Lung microvascular endothelial cell (primary cell): Measurements from ENCODE around the gene SLC6A12. TPM values are rescaled to one million over a fixed set of nuclear protein-coding genes. Genes with fewer than 3 reads are reported as not detected.

Source experiments
- DNase-seq, 2 donors: peaks; one replicate each; pipeline versions ENCODE4 v3.0.0 to v3.0.0-alpha.2; 2010; ENCODE audit warnings: low read depth in 2 of 2
- total RNA-seq: library from RNA; depleted of rRNA; stranded (reverse); fragments of >200 nt; gene quantifications from 2 replicates; pipeline ENCODE4 v1.2.1, GENCODE V29; 2014

Gene SLC6A12
- total RNA-seq, 1 donor from 2014 or later: not detected

DNA sequence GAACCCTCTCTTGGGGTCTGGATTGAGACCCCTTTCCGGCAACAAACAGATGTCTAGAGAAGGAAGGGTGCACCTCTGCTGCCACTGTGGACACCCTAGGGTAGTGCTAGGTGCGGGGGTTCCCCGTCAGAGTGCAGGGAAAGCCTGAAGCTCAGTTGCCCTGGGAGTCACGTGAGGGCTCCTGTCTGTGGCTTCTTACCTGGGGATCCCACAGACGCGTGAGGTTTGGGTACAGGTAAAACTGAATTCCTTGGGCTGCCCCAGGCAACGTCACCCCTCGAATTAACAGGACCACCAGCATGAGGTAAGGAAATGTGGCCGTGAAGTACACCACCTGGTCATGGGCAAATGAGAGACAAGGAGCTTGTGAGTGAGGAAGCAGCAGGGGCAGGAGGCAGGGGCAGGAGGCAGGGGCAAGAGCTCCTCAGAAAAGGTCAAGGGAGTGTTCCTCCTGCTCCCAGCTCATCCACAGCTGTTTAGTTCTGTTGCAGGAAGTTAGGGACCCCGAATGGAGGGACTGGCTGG lies 21.0 kb upstream of the SLC6A12 start:
- no peak for DNase-seq

DNA sequence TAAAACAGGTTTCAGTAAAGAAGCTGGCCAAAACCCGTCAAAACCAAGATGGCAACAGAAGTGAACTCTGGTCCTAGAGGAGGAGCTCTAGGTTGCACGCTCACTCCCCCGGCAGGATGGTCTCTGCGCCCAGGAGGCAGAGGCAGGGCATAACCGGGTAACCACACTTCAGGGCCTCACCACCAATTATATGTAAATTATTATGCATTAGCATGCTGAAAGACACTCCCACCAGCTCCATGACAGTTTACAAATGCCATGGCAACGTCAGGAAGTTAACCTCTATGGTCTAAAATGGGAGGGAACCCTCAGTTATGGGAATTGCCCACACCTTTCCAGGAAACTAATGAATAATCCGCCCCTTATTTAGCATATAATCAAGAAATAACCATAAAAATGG lies 20.1 kb upstream of the SLC6A12 start:
- no peak for DNase-seq

DNA sequence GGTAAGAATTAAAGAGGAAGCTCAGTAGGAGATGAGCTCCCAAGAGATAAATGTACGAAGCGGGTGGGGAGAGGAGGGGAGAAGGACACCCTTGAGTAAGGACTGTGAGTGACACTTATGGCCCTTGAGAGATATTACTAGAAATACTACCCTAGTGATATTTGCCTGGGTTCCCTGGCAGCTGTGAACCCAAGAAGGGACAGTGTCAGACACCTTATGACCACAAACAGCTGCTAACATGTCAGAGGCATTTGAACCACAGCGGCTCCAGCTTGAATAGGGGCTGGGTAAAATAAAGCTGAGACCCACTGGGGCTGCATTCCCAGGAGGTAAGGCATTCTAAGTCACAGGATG lies 19.6 kb upstream of the SLC6A12 start:
- DNase-seq: no peak

DNA sequence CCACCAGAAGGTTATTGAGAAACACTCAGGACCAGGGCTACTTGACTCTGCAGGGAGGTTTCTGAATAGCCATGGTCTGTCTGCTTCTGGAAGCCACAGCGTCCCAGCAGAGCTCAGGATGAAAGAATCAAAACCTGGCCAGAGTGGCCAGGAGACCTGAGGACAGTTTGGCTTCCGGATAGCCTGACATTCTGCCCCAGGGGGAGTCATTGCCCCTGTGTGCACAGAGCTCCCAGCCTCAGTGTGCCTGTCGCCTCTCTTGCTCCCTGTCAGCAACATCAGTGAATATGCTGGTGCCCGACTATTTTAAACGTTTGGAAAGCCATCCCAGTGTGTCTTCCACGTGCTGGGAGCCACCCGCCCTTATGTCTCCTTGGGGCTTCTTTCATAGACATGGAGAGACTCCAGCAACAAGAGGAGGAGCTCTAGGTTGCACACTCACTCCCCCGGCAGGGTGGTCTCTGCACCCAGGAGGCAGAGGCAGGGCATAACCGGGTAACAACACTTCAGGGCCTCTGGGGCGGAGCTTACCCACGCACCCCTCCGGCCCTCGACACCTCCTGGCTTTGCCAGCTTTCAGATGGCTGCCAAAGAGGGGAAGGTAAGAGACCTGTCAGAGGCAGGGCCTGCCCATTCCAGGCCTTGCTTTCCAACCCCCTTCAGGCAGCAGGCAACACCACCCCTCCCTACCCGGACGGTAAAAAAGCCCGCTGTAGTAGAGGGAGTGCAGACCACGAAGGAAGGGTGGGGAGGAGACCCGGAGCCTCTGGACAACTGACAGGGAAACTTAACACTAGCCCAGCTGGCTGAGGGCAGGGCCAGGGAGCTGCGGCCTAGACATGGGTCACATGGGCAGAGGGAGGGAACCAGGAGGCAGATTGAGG lies 19.0 kb upstream of the SLC6A12 start:
- DNase-seq: no peak

DNA sequence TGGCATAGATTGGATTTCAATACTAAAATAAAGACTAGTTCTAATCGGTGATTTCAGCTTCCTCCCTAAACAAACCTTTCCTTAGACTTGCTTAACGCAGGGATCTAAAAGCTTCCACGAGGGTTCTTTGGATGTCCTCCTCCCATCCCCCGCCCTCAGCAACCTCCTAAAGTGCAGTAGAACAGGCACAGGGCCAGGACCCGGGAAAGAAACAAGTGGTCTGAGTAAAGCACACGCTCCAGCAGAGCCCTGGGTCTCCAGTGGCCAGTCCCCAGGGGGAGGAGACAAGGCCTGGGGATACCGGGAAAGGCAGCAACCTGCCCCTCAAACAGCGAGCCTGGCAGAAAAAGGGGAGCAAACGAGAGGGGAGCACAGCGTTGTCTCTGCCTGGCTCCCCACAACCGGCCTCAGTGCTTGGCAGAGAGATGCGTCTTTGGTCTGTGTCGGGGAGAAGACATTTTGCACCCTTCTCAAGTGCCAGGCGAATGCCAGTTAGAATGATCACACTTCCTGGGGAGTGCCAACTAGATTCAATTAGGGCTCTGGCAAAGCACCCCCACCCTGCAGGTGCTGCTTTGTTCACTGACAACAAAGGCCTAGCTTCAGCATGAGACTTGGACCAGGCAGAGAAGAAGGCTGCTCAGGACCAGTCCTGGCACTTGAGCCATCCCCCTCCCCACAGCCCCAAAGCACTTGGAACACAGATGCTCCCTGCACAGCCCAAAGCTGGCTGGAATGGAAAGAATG lies 17.1 kb upstream of the SLC6A12 start:
- no peak for DNase-seq

DNA sequence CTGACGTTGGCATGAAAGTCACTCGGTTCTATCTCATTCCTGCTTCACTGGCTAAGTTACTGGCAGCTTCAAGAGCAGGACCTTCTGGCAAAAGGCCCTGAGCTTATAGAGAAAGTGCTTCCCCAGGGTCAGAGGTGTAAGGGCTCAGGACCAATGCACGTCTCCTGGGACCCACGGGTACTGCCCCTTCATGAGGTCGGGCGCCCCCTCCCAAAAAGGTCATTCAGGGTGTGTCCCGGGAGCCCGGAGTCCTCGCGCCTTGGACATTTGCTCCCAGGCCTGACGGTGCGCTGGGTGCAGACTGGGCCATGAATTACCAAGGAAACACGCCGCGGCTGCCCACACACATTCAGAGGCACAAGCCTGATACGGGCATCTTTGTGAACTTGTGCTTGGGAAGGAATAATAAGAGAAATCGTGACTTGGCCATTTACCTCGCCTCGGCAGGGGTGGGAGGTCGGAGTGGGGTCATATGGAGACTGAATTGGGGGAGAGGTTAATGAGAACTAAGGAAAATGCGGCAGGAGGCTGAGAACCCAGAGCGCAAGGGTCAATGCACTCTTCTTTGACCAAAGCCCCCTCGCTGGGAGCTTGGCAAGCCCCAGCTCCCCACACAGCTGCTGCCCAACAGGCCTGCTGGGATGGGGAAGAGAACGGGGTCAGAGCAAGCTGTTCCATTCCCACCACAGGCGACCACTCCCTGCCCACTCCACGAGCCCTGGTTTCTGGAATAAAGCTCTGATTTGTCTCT lies 15.7 kb upstream of the SLC6A12 start:
- no peak for DNase-seq

DNA sequence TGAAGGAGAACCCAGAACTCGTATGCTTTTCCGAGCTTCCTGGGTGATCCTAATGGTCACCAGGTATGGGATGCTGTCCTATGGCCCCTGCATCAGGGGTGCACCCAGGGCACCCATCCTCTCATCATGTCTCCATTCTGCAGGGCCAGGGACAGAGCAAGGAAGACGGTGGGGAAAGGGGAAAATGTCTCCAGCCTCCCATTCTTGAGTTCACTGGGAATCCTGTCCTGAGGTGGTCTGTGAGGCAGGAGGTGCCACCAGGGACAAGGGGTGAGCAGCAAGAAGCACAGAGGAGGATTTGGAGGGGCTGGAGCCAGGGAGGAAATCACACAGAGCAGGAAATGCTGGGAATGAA lies 14.9 kb upstream of the SLC6A12 start:
- no peak for DNase-seq

DNA sequence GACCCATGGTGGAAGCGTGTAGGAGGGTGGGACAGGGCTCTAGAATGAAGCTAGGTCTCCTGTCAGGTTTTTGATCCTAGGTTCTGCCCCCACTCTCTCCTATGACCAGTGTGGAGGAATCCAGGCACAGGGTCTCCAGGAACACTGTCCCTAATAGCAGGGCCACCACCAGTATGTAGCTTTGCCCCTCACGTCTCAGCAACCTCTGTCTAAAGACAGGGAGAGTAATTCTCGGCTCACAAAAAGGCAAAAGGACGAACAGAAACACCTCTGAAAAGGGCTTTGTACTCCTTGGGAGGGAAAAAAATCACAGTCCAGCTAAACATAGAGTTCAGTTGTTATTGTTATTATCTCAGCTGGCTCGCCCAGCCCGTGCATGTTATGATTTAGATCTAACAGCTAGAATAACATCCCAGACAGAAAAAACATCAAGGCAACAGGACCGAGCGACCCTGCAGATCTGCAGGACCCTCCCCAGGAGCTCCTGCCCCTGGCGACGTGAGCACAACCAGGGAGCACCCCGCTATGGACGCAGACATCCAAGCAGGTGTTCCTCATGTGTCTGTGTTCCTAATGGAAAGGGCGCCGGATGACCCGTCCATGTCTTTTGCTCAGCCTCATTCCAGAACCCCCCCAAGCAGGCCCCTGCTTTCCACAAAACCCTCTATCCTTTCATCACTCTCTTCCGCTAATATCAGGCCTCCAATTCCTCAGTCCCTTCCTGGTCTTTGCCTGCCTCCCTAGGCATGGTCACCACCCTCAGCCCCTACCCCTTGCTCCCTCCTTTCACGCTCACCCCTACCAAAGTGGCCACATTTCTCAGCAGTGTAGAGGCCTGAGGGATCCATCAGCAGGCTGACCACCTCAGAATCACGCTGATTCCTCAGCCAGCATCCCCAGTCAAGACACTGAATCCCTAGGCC lies 14.2 kb upstream of the SLC6A12 start:
- no peak for DNase-seq

DNA sequence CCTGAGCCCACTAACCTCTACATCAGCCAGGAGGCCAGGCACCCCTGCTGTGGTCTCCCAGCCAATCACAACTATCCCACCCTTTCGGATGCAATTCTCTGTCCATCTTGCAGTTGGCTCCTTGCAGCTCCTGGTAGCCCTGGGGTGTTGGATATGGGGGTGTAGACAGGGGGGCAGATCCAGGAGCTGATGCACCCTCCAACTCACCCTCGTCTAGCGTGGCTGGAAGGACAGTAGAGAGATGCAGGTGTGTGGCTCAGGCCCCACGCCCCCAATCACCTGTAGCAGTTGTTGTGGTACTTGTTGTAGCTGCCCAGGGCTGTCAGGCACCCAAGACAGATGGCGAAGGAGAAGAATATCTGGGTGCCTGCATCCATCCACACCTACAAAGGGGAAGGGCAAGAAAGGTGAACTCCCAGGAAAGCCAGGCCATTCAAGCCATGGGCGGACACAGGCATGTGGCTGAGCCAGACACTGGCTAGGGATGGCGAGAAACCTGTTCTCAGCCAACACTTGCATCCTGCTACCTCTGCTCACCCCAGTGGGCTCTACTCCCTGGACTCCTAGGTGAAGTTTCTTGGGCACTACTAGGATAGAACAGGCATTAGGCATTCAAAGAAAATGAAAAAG lies 13.4 kb upstream of the SLC6A12 start:
- DNase-seq: no peak

DNA sequence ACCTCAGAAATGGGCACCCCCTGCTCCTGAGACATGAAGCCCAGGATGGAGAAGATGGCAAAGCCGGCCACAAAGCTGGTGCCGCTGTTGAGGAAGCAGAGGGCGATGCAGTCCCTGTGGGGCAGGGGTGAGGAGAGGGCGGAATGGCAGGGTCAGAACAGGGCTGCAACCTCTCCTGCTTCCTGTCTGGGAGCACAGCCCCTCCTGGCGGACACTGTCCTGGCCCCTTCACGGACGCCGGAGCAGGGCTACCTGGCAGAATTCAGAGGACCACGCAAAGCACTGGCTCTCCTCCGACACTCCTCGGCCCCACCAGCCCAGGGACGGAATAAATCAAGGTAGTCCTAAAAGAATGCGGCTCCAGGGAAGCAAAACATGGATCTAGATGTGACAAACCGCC lies 12.4 kb upstream of the SLC6A12 start:
- no peak for DNase-seq

DNA sequence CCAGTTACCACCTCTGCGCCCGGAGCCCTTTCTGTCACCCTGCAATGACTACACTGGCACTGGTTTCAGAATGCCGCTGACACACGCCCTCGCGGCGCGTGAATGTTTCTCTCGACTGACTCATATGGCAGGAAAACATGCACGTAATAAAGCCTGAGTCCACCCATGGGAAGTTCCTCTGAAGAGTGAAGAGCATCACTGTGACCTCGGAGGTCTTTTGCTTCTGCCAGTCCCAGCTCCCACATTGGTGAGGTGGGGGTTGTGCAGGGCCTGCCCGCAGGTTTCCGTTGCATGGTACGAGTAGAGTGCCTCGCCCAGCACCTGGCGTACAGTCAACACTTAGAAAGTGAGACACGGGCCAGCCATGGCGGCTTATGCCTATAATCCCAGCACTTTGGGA lies 11.1 kb upstream of the SLC6A12 start:
- DNase-seq: no peak

DNA sequence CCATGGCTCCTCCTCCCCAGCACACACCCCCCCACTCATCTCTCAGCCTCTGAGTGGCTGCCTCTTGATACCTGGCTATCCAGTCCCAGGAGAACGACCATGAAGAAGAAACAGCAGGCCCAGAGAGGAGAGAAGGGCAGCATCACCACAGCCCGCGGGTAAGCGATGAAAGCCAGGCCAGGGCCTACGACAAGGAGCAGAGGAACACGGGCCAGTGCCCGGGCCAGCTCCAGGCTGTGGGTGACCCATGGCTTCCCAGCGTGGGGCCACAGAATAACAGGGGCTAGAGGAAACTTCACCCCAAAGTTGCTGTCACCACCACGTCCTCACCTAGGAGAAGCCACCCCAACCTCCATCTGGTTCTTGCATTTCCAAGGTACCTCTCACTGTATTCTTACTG lies 10.4 kb upstream of the SLC6A12 start:
- no peak for DNase-seq

DNA sequence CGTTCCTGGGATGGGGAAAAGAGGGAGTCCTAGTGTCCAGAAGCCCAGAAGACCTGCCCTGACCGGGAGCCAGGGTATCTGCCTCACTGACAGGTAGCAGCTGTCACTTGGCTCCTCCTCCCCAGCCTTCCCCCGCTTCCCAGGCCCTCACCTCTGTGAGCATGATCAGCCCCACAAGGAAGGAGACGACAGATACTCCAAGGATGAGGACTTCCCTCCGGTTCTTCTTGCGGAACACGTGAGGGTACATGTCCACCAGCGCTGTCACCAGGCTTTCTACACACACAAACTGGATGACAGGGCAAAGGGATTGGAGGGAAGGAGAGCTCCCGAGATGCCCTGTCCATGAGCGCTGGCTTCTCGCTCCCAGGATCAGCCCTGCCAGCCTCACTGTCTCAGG lies 9.9 kb upstream of the SLC6A12 start:
- no peak for DNase-seq

DNA sequence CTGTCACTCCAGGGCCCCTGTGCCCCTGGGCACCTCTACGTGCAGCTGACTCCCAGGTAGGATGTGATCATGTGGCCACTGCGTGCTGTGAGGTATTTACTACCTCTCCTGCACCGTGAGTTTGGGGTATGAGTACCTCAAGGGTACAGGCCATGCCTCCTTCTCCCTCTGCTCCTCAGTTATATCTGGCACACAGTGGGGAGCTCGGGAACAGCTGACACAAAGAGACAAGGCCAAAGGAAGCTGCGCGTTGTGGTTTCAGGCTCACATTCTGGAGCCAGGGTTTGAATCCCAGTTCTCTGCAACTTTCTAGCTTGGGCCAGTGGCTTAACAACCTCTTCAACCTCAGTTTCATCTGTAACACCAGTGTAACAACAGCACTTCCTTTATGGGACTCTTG lies 7.8 kb upstream of the SLC6A12 start:
- no peak for DNase-seq

DNA sequence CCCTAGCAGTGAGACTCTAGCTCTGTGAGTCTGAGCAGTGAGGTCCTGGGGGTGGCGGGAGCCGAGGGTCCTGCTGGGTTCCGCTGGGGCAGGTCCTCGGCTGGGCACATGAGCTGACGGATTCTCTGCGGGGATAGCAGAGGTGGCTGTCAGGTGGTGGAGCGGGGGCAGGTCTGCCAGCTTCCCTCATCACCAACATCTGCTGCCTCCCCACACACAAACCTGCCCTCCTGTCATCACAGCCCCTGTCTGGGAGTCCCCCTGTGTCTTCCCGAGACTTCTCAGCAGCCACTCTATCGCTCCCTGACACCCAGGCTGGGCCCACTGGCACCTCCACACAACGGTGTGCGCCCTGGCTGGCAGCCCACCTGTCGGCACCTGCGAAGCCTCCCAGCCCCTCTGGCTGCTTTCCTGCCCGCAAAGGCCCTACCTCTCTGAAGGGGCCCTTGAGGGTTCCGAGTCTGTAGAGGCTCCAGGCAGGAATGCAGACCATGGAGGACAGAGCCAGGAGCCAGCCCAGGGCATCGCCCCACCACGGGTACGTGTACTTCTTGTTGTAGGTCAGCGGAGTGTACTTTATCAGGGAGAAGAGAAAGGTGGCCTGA lies 7.1 kb upstream of the SLC6A12 start:
- DNase-seq: no peak

DNA sequence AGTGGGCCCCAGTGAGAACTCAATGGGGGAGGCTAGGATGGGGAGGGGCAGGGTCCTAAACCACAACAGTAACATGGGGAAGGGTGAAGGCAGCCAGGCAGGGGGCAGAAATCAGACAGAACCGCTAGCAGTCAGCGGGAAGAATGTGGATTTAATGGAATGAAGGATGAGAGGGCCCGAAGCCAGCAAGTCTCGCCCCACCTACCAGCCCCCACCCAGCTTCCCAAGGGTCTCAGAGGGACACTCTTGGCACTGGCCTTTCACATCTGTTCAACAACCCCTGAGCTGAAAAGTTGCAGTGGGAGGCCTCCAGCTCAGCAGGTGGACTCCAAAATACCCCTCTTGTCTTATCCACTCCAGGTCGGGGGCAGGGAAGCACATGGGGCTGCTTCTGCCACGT lies 6.5 kb upstream of the SLC6A12 start:
- no peak for DNase-seq

DNA sequence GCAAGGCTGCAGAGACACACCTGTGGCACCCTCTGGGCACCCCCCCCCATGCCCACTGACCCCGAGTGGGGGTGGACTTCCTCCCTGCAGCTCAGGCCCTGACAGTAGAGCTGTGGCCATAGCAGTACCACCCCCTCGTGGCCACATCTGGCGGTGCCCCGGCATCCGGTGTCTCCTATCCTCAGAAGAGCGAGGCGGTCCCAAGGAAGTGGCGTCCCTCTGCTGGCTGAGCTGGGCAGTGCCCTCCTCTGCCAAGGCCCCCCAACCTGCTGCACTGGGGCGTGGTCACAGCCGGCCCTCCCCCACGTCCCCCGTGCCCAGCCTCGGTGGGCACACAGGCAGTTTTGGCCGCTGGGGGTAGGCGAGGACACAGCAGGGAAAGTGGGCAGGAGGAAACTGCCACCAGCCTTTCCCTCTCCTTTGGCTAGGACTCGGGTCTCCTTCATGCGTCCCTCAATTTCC lies 6.0 kb upstream of the SLC6A12 start:
- DNase-seq: peak; percentile 40 to 48

DNA sequence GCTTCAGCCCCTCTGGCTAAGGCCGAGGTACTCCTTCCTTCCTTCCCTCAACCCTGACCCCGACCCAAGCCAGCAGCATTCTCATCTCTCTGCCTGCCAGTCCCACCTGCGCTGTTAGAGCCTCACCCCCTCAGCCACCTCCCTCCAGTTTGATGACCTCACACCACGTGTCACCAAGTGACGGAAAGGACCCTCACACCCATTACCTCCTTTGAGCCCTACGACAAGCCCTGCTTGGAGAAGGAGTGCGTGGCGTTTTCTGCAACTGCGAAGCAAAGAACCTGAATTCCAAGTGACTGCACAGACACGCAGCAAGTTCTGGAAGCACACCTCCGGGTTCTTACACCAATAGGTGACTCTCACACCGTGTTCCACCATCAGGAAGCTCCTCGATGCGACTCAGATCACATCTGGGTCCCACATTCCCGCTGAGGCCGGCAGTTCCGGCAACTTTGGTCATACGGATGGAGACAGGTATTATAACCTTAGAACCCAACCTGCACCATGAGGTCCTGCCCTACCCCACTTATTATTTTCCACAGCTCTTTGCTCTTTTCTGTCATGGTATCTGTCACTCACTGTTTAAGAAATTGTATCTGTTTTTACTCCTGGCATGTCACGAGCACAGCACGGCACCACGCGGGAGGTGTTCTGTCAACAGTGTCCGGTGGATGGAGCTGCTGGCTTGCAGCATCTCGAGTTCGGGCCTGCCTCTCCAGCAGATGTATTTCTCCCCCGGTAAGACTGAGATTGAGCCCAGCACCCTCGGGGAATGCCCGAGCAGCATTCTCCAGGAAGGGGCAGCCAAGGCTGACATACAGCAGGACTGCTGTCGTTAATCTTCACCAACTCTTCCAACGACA lies 5.0 kb upstream of the SLC6A12 start:
- no peak for DNase-seq

DNA sequence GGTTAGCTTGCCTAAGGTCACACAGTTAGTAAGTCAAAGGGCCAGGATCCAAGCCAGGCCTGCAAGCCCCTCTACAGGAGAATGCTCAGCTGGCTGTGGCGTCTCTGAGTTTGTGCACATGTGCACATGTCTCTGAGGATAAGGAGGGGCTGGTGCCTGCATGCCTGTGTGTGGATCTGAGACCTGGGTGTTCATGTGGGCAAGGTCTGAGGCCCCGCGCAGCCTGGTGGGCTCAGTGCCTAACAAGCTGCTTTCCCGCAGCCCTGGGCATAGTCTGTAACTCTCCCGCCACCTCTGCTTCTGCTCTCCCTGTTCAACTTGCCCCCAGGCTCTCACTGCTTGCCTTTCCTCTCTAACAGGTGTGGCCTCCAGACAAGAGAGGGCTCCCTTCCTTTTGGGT lies 4.3 kb upstream of the SLC6A12 start:
- no peak for DNase-seq
